Astrocyte of the cerebellum (primary cell): ENCODE data around the gene CD276.

Experiments used
- DNase-seq: peaks from one replicate; pipeline ENCODE4 v3.0.0-alpha.2; 2011; ENCODE audit warnings: low read depth
- H3K4me3 ChIP-seq: 2 replicates; pipeline ENCODE4 v1.5.1; 2011; ENCODE audit warnings: mild to moderate bottlenecking, low read depth, low read length, moderate library complexity
- in situ Hi-C: cut with HindIII; loops from 2 replicates; pipeline ENCODE4 v1.10.0; 2017; ENCODE audit warnings: low sequenced_read_pairs
- TF ChIP-seq, protein P1 (sequence below): IDR thresholded peaks from 2 replicates; pipeline ENCODE4 v1.5.1; 2012; ENCODE audit warnings: low read length, low read depth, moderate library complexity, mild to moderate bottlenecking; ENCODE audit errors: missing control alignments

The CD276 gene

GRCh38 chr15:73682600-73683090 lies 1.5 kb upstream of the CD276 start:
- H3K4me3 ChIP-seq: no peak overlapping the region
- DNase-seq: no peak
- in situ Hi-C loops: loop anchor here (5.0 kb wide), 1 partner anchor 50 kb away; the partner anchor contains the start of gene NPTN
- TF ChIP-seq, protein P1, sequence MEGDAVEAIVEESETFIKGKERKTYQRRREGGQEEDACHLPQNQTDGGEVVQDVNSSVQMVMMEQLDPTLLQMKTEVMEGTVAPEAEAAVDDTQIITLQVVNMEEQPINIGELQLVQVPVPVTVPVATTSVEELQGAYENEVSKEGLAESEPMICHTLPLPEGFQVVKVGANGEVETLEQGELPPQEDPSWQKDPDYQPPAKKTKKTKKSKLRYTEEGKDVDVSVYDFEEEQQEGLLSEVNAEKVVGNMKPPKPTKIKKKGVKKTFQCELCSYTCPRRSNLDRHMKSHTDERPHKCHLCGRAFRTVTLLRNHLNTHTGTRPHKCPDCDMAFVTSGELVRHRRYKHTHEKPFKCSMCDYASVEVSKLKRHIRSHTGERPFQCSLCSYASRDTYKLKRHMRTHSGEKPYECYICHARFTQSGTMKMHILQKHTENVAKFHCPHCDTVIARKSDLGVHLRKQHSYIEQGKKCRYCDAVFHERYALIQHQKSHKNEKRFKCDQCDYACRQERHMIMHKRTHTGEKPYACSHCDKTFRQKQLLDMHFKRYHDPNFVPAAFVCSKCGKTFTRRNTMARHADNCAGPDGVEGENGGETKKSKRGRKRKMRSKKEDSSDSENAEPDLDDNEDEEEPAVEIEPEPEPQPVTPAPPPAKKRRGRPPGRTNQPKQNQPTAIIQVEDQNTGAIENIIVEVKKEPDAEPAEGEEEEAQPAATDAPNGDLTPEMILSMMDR: no peak

- peak overlapping the region; percentile 84 for H3K4me3 ChIP-seq
- TF ChIP-seq, protein P1: peak; percentile 28
- in situ Hi-C loops: loop anchor here (5.0 kb wide), 1 partner anchor 51 kb away; the partner anchor contains the start of gene NPTN
- DNase-seq: no peak
Observed at GRCh38 chr15:73683257-73683776, 866 bp upstream of the CD276 start.

DNA sequence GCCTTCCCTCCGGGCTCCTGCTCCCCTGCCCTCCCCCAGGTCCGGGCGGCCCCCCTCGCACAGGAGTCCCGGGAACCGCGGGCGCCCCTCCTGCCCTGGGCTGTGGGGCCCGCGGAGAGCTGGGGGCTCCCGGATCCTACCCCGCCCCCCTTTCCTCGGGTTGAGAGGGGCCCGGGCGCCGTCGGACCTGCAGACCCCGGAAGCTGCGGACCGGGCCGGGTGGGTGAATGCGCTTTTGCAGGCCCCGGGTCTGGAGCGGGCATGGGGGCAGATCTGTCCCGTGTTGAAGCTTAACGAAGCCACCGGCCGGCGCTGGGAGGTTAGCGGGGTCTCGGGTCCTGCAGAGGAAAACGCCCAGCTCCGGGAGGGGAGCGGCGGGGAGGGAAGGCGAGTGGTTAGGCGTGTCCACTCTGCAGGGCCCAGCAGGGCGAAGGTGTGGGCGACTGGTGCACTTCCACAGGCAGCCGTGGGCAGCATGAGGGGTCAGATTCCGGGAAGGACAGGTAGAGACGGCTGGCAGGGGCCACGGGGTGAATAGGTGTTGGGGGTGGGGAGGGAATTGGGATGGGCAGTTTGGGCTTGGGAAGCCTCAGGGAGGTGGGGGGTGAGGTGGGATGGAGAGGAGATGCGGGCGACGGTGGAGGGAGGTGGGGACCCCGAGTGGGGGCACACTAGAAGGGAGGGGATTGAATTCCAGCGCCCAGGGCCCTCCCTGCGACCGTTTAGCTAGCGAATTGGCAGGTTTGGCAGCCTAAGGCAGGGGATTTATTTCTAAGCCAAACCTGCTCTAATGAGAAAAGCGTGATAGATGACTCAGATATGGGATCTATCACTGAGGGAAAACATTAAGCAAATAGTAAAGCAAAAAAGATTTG lies 635 bp downstream of the CD276 start:
- DNase-seq: peak; percentile 47
- peak overlapping the region; percentile 84 for H3K4me3 ChIP-seq
- in situ Hi-C loops: loop anchor here (5.0 kb wide), 1 partner anchor 53 kb away; the partner anchor contains the start of gene NPTN
- TF ChIP-seq, protein P1: no peak

GRCh38 chr15:73685981-73686380 lies 1.8 kb downstream of the CD276 start:
- no peak for DNase-seq
- in situ Hi-C loops: no loop called here
- TF ChIP-seq, protein P1: no peak
- H3K4me3 ChIP-seq: peak overlapping the region; percentile 84

DNA sequence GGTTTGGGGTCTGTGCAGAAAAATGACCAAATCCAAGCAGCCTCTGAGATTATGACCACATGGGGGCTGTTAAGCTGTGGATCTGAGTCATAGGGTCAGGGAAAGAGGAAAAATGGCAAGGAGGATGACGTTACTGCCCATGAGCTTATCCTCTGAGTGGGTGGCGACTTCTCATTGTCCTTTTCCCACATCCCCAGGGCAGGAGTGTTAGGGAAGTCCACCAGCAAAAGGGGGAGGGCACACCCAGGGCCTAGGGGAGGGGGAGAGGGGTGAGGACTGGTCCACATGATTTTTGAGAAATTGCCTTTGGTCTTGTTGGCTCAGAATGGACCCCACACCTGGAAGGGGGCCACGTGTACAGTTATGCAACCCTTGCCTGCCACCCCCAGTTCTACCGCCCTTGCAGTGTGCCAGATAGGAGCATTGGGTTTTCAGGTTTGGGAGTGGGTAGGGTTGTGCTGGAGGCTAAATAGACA lies 2.6 kb downstream of the CD276 start:
- TF ChIP-seq, protein P1: no peak
- in situ Hi-C loops: no loop called here
- no peak overlapping the region for H3K4me3 ChIP-seq
- peak; percentile 72 for DNase-seq

- H3K4me3 ChIP-seq: no peak overlapping the region
- TF ChIP-seq, protein P1: no peak
- no peak for DNase-seq
- in situ Hi-C loops: no loop called here
Observed at GRCh38 chr15:73687351-73687750, 3.2 kb downstream of the CD276 start.
